Left lung (tissue), 10 donors: Measurements from ENCODE around the gene FGF2. TPM values are rescaled to one million over a fixed set of nuclear protein-coding genes. Genes with fewer than 3 reads are reported as not detected.

ENCODE experiments used
- ATAC-seq: fragments of 200-7000 bp; cut with Tn5 transposase; one replicate; pipeline ENCODE4 v1.9.1; 2020; ENCODE audit warnings: moderate library complexity
- DNase-seq, 4 donors: peaks; one replicate each; pipeline ENCODE4 v3.0.0-alpha.2; 2013 to 2020
- H3K27ac ChIP-seq, 2 donors: fragments of 200-600 bp; sonication (generic) in 1 of 2; one replicate each; pipeline versions ENCODE4 v1.5.0 to v1.8.0; 2020 to 2021
- H3K27me3 ChIP-seq, 2 donors: fragments of 200-600 bp; sonication (generic) in 1 of 2; one replicate each; pipeline versions ENCODE4 v1.5.0 to v1.8.0; 2020 to 2021
- H3K36me3 ChIP-seq, 2 donors: fragments of 200-600 bp; sonication (generic) in 1 of 2; one replicate each; pipeline versions ENCODE4 v1.5.0 to v1.8.0; 2020 to 2021
- H3K4me1 ChIP-seq, 2 donors: fragments of 200-600 bp; one replicate each; pipeline ENCODE4 v1.8.0; 2021
- H3K4me3 ChIP-seq, 2 donors: fragments of 200-600 bp; sonication (generic) in 1 of 2; one replicate each; pipeline versions ENCODE4 v1.5.0 to v1.8.0; 2020 to 2021; ENCODE audit warnings: mild to moderate bottlenecking in 1 of 2
- H3K9me3 ChIP-seq, 2 donors: fragments of 200-600 bp; sonication (generic) in 1 of 2; one replicate each; pipeline versions ENCODE4 v1.5.0 to v1.8.0; 2020 to 2021
- CTCF ChIP-seq, 2 donors: fragments of 200-600 bp; sonication (generic) in 1 of 2; IDR thresholded peaks; one replicate each; pipeline versions ENCODE4 v1.5.0 to v1.8.0; 2021; ENCODE audit warnings: antibody characterized with exemption in 2 of 2
- intact Hi-C, 2 donors: fragments of 100-400 bp; cut with DNase I; formaldehyde crosslinking; loops; one replicate each; pipeline versions ENCODE4 v1.11.2 to v1.14.2; 2022
- polyA plus RNA-seq, 6 donors: library from polyadenylated mRNA; unstranded; fragments of 120-200 nt; gene quantifications; one replicate each; pipeline ENCODE4 v1.2.1, GENCODE V29; 2013; ENCODE audit not compliant: insufficient read length in 6 of 6
- total RNA-seq, 2 donors: library from RNA; stranded (reverse); fragmentation: NEBNext Ultra II Directional; extraction: Animal tissue kit (Norgen Biotek cat#: 25700); gene quantifications; one replicate each; pipeline ENCODE4 v1.2.1, GENCODE V29; 2021
- donor health status: DM: no; HTN: yes; CAD: no.
- donor health status: DM: no; HTN: no; CAD: no.

Gene FGF2
- total and polyA plus RNA-seq, 8 donors: 6.5 to 14.7 (median 7.2) TPM

- DNase-seq: no peak
These were observed 119.5 kb downstream of the FGF2 start for GRCh38 chr4:122946142-122946541.

More at GRCh38 chr4:122946142-122946541, 119.5 kb downstream of the FGF2 start:
- no peak for TF ChIP-seq CTCF (IDR thresholded peaks at IDR 0.05)
- H3K4me1 ChIP-seq: no peaks in the 10 kb centered on the region
- H3K4me3 ChIP-seq: no peak overlapping the region
- no peaks in the 10 kb centered on the region for H3K9me3 ChIP-seq
- intact Hi-C loops: no loop called here
- H3K27me3 ChIP-seq: no peaks in the 10 kb centered on the region
- ATAC-seq: no peak
- H3K27ac ChIP-seq: no peak overlapping the region
- H3K36me3 ChIP-seq: peaks cover 0 to 54% of the 10 kb centered on the region in 2 donors

Other genes starting within 250 kb of the FGF2 start
- not detected for gene IL21, start 205.8 kb upstream of the FGF2 start, total RNA-seq
- not detected for gene IL21, start 205.8 kb upstream of the FGF2 start, polyA plus RNA-seq
- gene BBS12, start 94.1 kb upstream of the FGF2 start, total RNA-seq: 1 to 10 TPM; 2.5 to 3.4 TPM
- gene BBS12, start 94.1 kb upstream of the FGF2 start, polyA plus RNA-seq: 1 to 10 TPM; 5.2 to 6.4 (median 5.7) TPM
- gene NUDT6, start 95.8 kb downstream of the FGF2 start, total RNA-seq: 1 to 10 TPM; 5.1 to 5.5 TPM
- 10 to 100 TPM; 14.0 to 19.9 (median 15.0) TPM for gene NUDT6, start 95.8 kb downstream of the FGF2 start, polyA plus RNA-seq